Measurements from ENCODE around the gene LCP1. TPM values are rescaled to one million over a fixed set of nuclear protein-coding genes. Genes with fewer than 3 reads are reported as not detected.

Gene LCP1
- total RNA-seq, 3 donors from 2014 or later (not counting 1 experiment from before 2014, with no cell fraction given) = 1,088 to 1,116 (median 1,113) TPM

GRCh38 chr13:46178143-46178542 lies 3.8 kb downstream of the LCP1 start:
- Histone ChIP-seq H3K4me3 (ENCODE audit: low read length) (peak overlapping the region; percentile 25), H3K27ac (ENCODE audit: low read length) (peak overlapping the region; percentile 76), H3K9me3 (ENCODE audit: control insufficient read depth, insufficient read depth, low read length) (no peaks in the 10 kb centered on the region), H3K4me1 (ENCODE audit: control insufficient read depth, insufficient read depth, low read length) (peaks cover 41% of the 10 kb centered on the region), H3K36me3 (ENCODE audit: control insufficient read depth, insufficient read depth, low read length) (peaks cover 16% of the 10 kb centered on the region), H3K27me3 (ENCODE audit: control insufficient read depth, insufficient read depth, low read length) (no peaks in the 10 kb centered on the region)
- ATAC-seq = no peak
- TF ChIP-seq CTCF (IDR thresholded peaks at IDR 0.05) = no peak
- peak overlapping the region; percentile 84 to 96 for H3K27ac Mint-ChIP-seq
- no peaks in the 10 kb centered on the region for H3K9me3 Mint-ChIP-seq
- H3K4me3 Mint-ChIP-seq = peak overlapping the region; percentile 95
- peaks cover 8% of the 10 kb centered on the region for H3K36me3 Mint-ChIP-seq
- WGBS (ENCODE audit: insufficient coverage) = 36% methylated on average over 2 of the region's 5 CpGs
- DNase-seq = peak in 1 of 2 donors; percentile 49
- H3K27me3 Mint-ChIP-seq (ENCODE audit: low read depth in 2 of 2) = no peaks in the 10 kb centered on the region
- intact Hi-C loops (cut with micrococcal nuclease) = loop anchor here (10.0 kb wide), 1 partner anchor 377 kb away; the partner anchor contains the start of gene LRCH1
- peaks cover 78 to 92% of the 10 kb centered on the region in 2 donors for H3K4me1 Mint-ChIP-seq

- 0% methylated on average over 2 of the region's 3 CpGs for WGBS (ENCODE audit: insufficient coverage)
- H3K9me3 ChIP-seq (ENCODE audit: control insufficient read depth, insufficient read depth, low read length) = no peaks in the 10 kb centered on the region
- peaks cover 80 to 92% of the 10 kb centered on the region in 2 donors for H3K4me1 Mint-ChIP-seq
- ATAC-seq = peak; percentile 6 to 56 (median 23)
- H3K36me3 Mint-ChIP-seq = peaks cover 8% of the 10 kb centered on the region
- H3K36me3 ChIP-seq (ENCODE audit: control insufficient read depth, insufficient read depth, low read length) = peaks cover 19% of the 10 kb centered on the region
- H3K27ac Mint-ChIP-seq = peak overlapping the region; percentile 84 to 96
- peak overlapping the region; percentile 76 for H3K27ac ChIP-seq (ENCODE audit: low read length)
- TF ChIP-seq CTCF (IDR thresholded peaks at IDR 0.05) = no peak
- H3K4me1 ChIP-seq (ENCODE audit: control insufficient read depth, insufficient read depth, low read length) = peaks cover 42% of the 10 kb centered on the region
- H3K4me3 Mint-ChIP-seq = peak overlapping the region; percentile 95
- H3K9me3 Mint-ChIP-seq = no peaks in the 10 kb centered on the region
- no peaks in the 10 kb centered on the region for H3K27me3 Mint-ChIP-seq (ENCODE audit: low read depth in 2 of 2)
- H3K27me3 ChIP-seq (ENCODE audit: control insufficient read depth, insufficient read depth, low read length) = no peaks in the 10 kb centered on the region
- peak overlapping the region; percentile 25 for H3K4me3 ChIP-seq (ENCODE audit: low read length)
- peak in 1 of 2 donors; percentile 52 for DNase-seq
- intact Hi-C loops (cut with micrococcal nuclease) = loop anchor here (1.0 to 10.0 kb wide), 2 partner anchors 8 to 378 kb away; partner anchors contain the start of gene LRCH1
Observed at GRCh38 chr13:46176756-46177155, 5.2 kb downstream of the LCP1 start.

GRCh38 chr13:46173656-46174055 lies 8.3 kb downstream of the LCP1 start:
- intact Hi-C loops (cut with micrococcal nuclease) = loop anchor here (10.0 kb wide), 1 partner anchor 381 kb away; the partner anchor contains the start of gene LRCH1
- H3K4me3 ChIP-seq (ENCODE audit: low read length) = no peak overlapping the region
- H3K27me3 Mint-ChIP-seq (ENCODE audit: low read depth in 2 of 2) = no peaks in the 10 kb centered on the region

More at GRCh38 chr13:46173656-46174055, 8.3 kb downstream of the LCP1 start:
- Mint-ChIP-seq H3K4me1 (peaks cover 97 to 99% of the 10 kb centered on the region in 2 donors), H3K36me3 (peaks cover 8% of the 10 kb centered on the region), H3K4me3 (peak overlapping the region; percentile 95), H3K9me3 (no peaks in the 10 kb centered on the region), H3K27ac (peak overlapping the region; percentile 84 to 96)
- DNase-seq (peak in 1 of 2 donors; percentile 70), ATAC-seq (peak; percentile 50 to 57 (median 56))
- WGBS (ENCODE audit: insufficient coverage) = 17% methylated on average over 2 of the region's 2 CpGs
- Histone ChIP-seq H3K27me3 (ENCODE audit: control insufficient read depth, insufficient read depth, low read length) (no peaks in the 10 kb centered on the region), H3K27ac (ENCODE audit: low read length) (peak overlapping the region; percentile 70), H3K9me3 (ENCODE audit: control insufficient read depth, insufficient read depth, low read length) (no peaks in the 10 kb centered on the region), H3K36me3 (ENCODE audit: control insufficient read depth, insufficient read depth, low read length) (peaks cover 28% of the 10 kb centered on the region), H3K4me1 (ENCODE audit: control insufficient read depth, insufficient read depth, low read length) (peaks cover 72% of the 10 kb centered on the region)
- TF ChIP-seq CTCF (IDR thresholded peaks at IDR 0.05) = no peak
